Vagina (tissue), 2 donors: Measurements from ENCODE around the gene HMCN2. TPM values are rescaled to one million over a fixed set of nuclear protein-coding genes. Genes with fewer than 3 reads are reported as not detected.

Source experiments
- DNase-seq, 2 donors: peaks; one replicate each; pipeline ENCODE4 v3.0.0-alpha.2; 2017; ENCODE audit errors: extremely low spot score in 2 of 2
- H3K27ac ChIP-seq: fragments of 200-600 bp; sonication (generic); one replicate; pipeline ENCODE4 v1.5.1; 2019
- H3K27me3 ChIP-seq: fragments of 200-600 bp; sonication (generic); one replicate; pipeline ENCODE4 v1.5.1; 2019
- H3K36me3 ChIP-seq, 2 donors: fragments of 200-600 bp; sonication (generic); one replicate each; pipeline ENCODE4 v1.5.1; 2017 to 2019
- H3K4me1 ChIP-seq: fragments of 200-600 bp; sonication (generic); one replicate; pipeline ENCODE4 v1.5.1; 2019
- H3K4me3 ChIP-seq, 2 donors: fragments of 200-600 bp; sonication (generic); 1 replicate in 1 of 2; 2 replicates in 1 of 2; pipeline ENCODE4 v1.5.1; 2016 to 2019
- H3K9me3 ChIP-seq: fragments of 200-600 bp; sonication (generic); one replicate; pipeline ENCODE4 v1.5.1; 2019
- POLR2A ChIP-seq, 2 donors: fragments of 450-650 bp; IDR thresholded peaks; one replicate each; pipeline ENCODE4 v1.6.1; 2017; ENCODE audit warnings: antibody characterized with exemption in 2 of 2, mild to moderate bottlenecking in 2 of 2, moderate library complexity in 2 of 2
- POLR2AphosphoS5 ChIP-seq, 2 donors: sonication (generic); formaldehyde crosslinking; IDR thresholded peaks; one replicate each; pipeline ENCODE4 v1.9.0; 2017; ENCODE audit warnings: antibody characterized with exemption in 2 of 2, mild to moderate bottlenecking in 2 of 2, low read depth in 1 of 2; ENCODE audit not compliant: insufficient read depth in 1 of 2
- intact Hi-C: fragments of 100-400 bp; cut with DNase I; formaldehyde crosslinking; loops from one replicate; pipeline ENCODE4 v1.15.1; 2023
- total RNA-seq: library from RNA; depleted of rRNA; stranded (reverse); fragments of >200 nt; gene quantifications from one replicate; pipeline ENCODE4 v1.2.3, GENCODE V29; 2016
- TF ChIP-seq, protein P1 (sequence below), 3 experiments: fragments of 450-650 bp in 2 of 3; fragments of 200-600 bp in 1 of 3; sonication (generic) in 1 of 3; IDR thresholded peaks; one replicate each; pipeline ENCODE4 v1.5.1; 2017 to 2019; ENCODE audit warnings: antibody characterized with exemption in 3 of 3, mild to moderate bottlenecking in 2 of 3, moderate library complexity in 2 of 3

Gene HMCN2
- total RNA-seq, 1 donor from 2014 or later = 5.2 TPM

DNA sequence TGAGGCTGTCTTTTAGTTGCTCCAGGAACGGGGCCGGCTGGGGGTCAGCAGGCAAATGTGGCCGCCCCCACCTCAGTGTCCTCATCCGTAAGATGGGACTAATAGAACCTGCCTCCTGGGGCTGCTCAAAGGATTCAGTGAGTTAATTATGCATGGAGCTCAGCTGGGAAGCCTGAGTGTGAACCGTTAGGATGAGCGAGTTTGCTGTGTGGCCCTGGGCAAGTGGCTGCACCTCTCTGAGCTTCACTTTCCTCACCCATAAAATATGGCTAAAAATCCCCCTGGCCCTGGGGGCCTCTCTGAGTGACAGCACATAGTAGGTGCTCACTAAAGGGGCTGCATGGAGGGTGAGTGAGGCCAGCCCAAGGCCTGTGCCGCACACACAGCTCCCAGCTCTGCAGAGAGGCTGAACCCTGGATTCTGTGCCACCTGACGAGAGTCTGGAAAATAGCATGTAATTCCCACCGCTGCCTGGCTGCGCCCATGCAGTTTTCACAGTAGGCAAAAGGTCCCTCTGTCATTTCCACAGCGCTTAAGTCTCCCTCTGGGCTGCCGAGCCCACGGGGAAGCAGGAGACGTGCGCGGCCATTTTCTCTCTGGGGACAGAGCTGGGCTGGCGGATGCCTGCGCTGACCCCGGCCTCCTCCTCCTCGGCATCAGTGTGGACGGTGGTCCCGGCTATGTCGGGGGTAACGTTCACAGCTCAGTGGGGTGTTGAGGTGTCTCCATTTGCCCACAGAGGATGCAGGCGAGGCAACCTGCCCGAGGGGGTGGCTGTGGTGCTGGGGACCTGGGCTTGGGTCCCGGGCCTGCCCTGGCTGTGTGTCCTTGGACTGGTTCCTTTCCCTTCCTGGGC is 197.4 kb downstream of the HMCN2 start:
- H3K4me3 ChIP-seq = no peak overlapping the region
- TF ChIP-seq, protein P1, sequence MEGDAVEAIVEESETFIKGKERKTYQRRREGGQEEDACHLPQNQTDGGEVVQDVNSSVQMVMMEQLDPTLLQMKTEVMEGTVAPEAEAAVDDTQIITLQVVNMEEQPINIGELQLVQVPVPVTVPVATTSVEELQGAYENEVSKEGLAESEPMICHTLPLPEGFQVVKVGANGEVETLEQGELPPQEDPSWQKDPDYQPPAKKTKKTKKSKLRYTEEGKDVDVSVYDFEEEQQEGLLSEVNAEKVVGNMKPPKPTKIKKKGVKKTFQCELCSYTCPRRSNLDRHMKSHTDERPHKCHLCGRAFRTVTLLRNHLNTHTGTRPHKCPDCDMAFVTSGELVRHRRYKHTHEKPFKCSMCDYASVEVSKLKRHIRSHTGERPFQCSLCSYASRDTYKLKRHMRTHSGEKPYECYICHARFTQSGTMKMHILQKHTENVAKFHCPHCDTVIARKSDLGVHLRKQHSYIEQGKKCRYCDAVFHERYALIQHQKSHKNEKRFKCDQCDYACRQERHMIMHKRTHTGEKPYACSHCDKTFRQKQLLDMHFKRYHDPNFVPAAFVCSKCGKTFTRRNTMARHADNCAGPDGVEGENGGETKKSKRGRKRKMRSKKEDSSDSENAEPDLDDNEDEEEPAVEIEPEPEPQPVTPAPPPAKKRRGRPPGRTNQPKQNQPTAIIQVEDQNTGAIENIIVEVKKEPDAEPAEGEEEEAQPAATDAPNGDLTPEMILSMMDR (IDR thresholded peaks at IDR 0.05) = no peak
- TF ChIP-seq POLR2AphosphoS5 (IDR thresholded peaks at IDR 0.05; ENCODE audit: insufficient read depth in 1 of 2, low read depth in 1 of 2) (no peak), POLR2A (IDR thresholded peaks at IDR 0.05) (no peak)
- intact Hi-C loops = no loop called here
- H3K9me3 ChIP-seq = no peaks in the 10 kb centered on the region
- no peaks in the 10 kb centered on the region for H3K27me3 ChIP-seq
- no peaks in the 10 kb centered on the region for H3K4me1 ChIP-seq
- H3K27ac ChIP-seq = no peak overlapping the region
- H3K36me3 ChIP-seq = peaks cover 0 to 3% of the 10 kb centered on the region in 2 donors
- DNase-seq = no peak

DNA sequence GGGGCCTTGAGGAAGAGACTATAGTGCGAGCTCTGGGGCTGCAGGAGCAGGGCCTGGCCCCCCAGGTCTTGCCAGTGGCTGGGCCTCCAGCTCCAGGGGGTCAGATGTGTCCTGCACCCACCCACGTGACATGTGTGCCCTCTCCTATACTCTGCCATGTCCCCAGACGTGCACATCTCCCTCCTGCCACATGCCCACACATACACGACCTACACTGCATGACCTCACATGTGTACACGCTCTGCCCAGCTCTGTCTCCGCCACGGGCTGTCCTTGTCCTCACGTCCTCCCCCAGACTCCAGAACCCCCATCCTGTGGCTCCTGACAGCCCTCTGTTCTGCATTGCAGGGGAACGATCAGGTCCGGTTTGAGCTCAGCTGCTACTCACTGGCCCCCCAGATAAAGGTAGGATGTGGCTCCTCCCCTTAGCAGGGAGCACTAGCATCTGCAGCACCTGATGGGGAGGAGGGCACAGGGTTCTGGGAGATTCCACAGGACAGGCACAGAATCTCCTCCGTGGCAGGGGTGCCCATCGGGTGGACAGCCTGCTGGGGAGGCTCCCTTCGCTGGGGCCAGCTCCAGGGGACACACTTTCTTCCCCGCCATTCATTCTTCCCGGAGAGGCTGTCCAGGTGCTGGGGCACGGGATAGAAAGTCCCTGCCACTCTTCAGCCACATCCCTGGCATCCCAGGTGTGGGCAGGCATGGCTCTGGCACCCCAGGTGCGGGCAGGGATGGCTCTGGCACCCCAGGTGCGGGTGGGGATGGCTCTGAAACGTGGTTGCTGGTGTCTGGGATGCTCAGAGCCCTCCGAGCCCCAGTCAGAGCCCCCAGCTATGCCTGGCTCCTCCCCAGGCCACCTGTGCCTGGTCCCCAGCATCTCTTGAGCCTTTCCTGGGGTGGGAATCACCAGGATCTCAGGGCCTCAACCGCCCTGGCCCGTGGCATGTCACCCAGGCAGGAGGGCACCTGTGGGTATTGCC is 198.5 kb downstream of the HMCN2 start:
- H3K27me3 ChIP-seq = no peaks in the 10 kb centered on the region
- H3K4me3 ChIP-seq = no peak overlapping the region
- TF ChIP-seq, protein P1 (IDR thresholded peaks at IDR 0.05) = no peak
- TF ChIP-seq POLR2A (IDR thresholded peaks at IDR 0.05) = no peak
- TF ChIP-seq POLR2AphosphoS5 (IDR thresholded peaks at IDR 0.05; ENCODE audit: insufficient read depth in 1 of 2, low read depth in 1 of 2) = no peak
- DNase-seq = no peak
- intact Hi-C loops = no loop called here
- H3K4me1 ChIP-seq = no peaks in the 10 kb centered on the region
- H3K9me3 ChIP-seq = no peaks in the 10 kb centered on the region
- H3K27ac ChIP-seq = no peak overlapping the region
- H3K36me3 ChIP-seq = peaks cover 0 to 3% of the 10 kb centered on the region in 2 donors

DNA sequence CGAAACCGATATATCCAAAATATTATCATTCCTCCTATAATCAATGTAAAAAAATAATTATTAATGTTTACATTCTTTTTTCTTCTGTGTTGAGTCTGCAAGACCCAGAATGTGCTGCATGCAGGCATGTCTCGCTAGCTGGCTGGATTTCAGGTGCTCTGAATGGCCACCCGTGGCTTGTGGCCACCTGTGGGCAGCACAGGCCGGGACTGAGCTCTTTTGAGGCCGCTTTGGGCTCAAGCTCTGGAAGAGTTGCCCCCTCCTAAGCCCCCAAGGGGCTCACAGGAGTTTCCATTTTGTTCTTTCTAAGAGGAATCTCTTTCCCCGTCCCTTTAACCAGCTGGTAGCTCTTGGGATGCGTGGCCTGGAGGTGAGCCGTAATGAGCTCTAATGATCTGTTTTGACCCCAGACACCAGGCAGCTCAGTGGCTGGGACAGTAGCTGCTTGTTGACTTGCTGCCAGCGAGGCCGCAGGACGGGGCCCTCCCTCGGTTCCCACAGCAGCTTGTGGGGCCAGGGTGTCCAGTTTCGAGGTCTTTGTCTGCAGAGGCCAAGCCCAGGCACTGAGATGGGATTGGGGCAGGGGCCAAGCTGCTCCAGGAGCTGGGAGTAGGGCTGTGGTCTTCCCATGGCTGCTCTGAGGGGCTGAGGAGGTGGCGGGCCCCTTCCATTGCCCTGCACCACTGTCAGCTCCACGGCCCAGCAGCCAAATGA is 200.0 kb downstream of the HMCN2 start:
- Histone ChIP-seq H3K4me1 (no peaks in the 10 kb centered on the region), H3K4me3 (no peak overlapping the region), H3K27ac (no peak overlapping the region), H3K9me3 (no peaks in the 10 kb centered on the region), H3K36me3 (peaks cover 0 to 3% of the 10 kb centered on the region in 2 donors), H3K27me3 (no peaks in the 10 kb centered on the region)
- no peak for TF ChIP-seq POLR2A (IDR thresholded peaks at IDR 0.05)
- TF ChIP-seq, protein P1 (IDR thresholded peaks at IDR 0.05) = no peak
- TF ChIP-seq POLR2AphosphoS5 (IDR thresholded peaks at IDR 0.05; ENCODE audit: insufficient read depth in 1 of 2, low read depth in 1 of 2) = no peak
- intact Hi-C loops = no loop called here
- DNase-seq = no peak

DNA sequence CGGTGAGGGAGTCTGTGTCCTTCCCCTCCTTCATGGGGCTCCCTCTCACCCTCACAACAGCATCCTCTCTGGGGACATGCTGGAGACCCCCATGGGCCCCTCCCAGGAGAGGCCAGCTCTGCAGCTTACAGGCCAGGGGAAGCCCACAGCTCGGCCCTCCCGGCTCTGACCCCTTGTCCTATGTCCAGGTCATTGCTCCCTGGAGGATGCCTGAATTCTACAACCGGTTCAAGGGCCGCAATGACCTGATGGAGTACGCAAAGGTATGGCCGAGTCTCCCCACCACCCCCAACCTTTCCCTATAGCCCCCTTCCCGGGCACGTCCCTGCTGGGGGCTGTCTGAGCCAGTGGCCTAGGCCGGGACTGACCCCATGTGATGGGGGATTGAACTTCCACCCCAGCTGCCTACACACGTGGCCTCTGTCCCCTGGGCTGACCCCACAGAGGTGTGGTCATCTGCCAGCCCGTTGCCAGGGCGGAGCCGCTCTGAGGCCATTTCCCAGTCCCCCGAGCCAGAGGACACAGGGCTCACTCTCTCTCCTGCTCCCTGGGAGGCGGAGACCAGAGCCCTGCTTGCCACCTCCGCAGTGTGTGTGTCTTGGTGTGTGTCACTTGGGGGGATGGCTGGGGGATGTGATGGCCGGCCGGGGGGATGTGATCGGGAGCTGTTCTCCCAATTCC is 201.1 kb downstream of the HMCN2 start:
- H3K27ac ChIP-seq = no peak overlapping the region
- no peak overlapping the region for H3K4me3 ChIP-seq
- H3K9me3 ChIP-seq = no peaks in the 10 kb centered on the region
- intact Hi-C loops = no loop called here
- no peaks in the 10 kb centered on the region for H3K27me3 ChIP-seq
- no peaks in the 10 kb centered on the region for H3K4me1 ChIP-seq
- no peak for TF ChIP-seq POLR2AphosphoS5 (IDR thresholded peaks at IDR 0.05; ENCODE audit: insufficient read depth in 1 of 2, low read depth in 1 of 2)
- TF ChIP-seq, protein P1 (IDR thresholded peaks at IDR 0.05) = no peak
- TF ChIP-seq POLR2A (IDR thresholded peaks at IDR 0.05) = no peak
- DNase-seq = no peak
- peaks cover 0 to 3% of the 10 kb centered on the region in 2 donors for H3K36me3 ChIP-seq
